GM21515 (cell line): ENCODE data around the gene SPATA31A3.
"Not testable (repeated sequence)": the region's sequence is repeated elsewhere in the genome, so short reads cannot be mapped to it uniquely, and the experiment has no call there.

ENCODE experiments used
- ATAC-seq: cut with Tn5 transposase; IDR thresholded peaks from one replicate; pipeline ENCODE4 v1.9.1; 2021; ENCODE audit not compliant: unreplicated experiment

The SPATA31A3 gene

GRCh38 chr9:66992450-66992849 lies at the start of gene SPATA31A3:
SPATA31A3 (minus strand) TSS chr9:66992550; CDS start chr9:66992521, 29 bp downstream.
- not testable (repeated sequence) for ATAC-seq

GRCh38 chr9:66952576-66952975 lies 39.8 kb downstream of the SPATA31A3 start:
- ATAC-seq, result not testable (repeated sequence)

- not testable (repeated sequence) for ATAC-seq
Measured at GRCh38 chr9:66942400-66943155, 49.8 kb downstream of the SPATA31A3 start.

GRCh38 chr9:66939878-66940830 lies 52.2 kb downstream of the SPATA31A3 start:
- not testable (repeated sequence) for ATAC-seq

DNA sequence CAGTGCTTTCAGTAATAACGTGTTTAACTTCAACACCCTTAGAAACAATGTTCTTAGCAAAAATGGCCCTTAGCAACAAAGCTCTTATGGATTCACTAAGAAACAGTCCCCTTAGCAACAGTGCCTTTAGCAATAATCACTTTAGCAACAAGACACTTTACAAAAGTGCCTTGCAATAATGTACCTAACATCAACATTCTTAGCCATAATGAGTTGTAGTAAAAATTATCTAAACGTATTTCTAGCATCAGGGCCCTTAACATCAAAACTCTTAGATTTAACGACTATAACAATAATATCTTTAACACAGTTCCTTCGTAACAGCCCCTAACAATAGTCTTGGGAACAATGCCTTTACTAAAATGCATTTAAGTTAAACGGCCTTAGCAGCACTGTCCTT lies 54.0 kb downstream of the SPATA31A3 start:
- not testable (repeated sequence) for ATAC-seq

- not testable (repeated sequence) for ATAC-seq
Measured at GRCh38 chr9:66937662-66938061, 54.7 kb downstream of the SPATA31A3 start.
